Caco-2 (cell line): ENCODE data around the gene UROS. TPM values are rescaled to one million over a fixed set of nuclear protein-coding genes. Genes with fewer than 3 reads are reported as not detected.

Source experiments
- BruUV-seq: library from RNA; stranded (reverse); fragments of 400-500 nt; replicated peaks from 2 replicates; lab custom pipeline; 2021; lab: Mats Ljungman, UMichigan
- CTCF ChIA-PET: fragments of 300-600 bp; sonication (Branson Sonifier 250); formaldehyde crosslinking; loops from one replicate; lab custom pipeline; 2022; ENCODE audit warnings: antibody characterized with exemption; lab: Charles Lee
- POLR2A ChIA-PET: fragments of 300-600 bp; sonication (Branson Sonifier 250); formaldehyde crosslinking; loops from one replicate; lab custom pipeline; 2022; ENCODE audit warnings: antibody characterized with exemption; lab: Charles Lee
- DNase-seq, 2 experiments: peaks; one replicate each; pipeline versions ENCODE4 v3.0.0 to v3.0.0-alpha.2; 2020 to 2022
- H3K27me3 ChIP-seq: replicated peaks from 2 replicates; pipeline ENCODE4 v1.6.0; 2011; ENCODE audit warnings: low read length; ENCODE audit not compliant: control insufficient read depth, insufficient read depth
- H3K36me3 ChIP-seq: 2 replicates; pipeline ENCODE4 v1.5.1; 2011; ENCODE audit warnings: low read length; ENCODE audit not compliant: control insufficient read depth, insufficient read depth
- H3K4me1 ChIP-seq: fragments of 250-450 bp; sonication (Bioruptor Pico); 2 replicates; pipeline ENCODE4 v1.5.1; 2020; ENCODE audit warnings: mild to moderate bottlenecking
- H3K4me3 ChIP-seq: 2 replicates; pipeline ENCODE4 v1.5.1; 2011; ENCODE audit warnings: low read depth, mild to moderate bottlenecking, control low read depth, low read length
- H3K9me3 ChIP-seq: fragments of 250-450 bp; sonication (Bioruptor Pico); 2 replicates; pipeline ENCODE4 v1.5.1; 2020; ENCODE audit warnings: mild to moderate bottlenecking, moderate library complexity
- H3K27ac Mint-ChIP-seq: one replicate; pipeline ENCODE4 v1.8.0; 2022; ENCODE audit warnings: mixed read lengths; ENCODE audit not compliant: unreplicated experiment
- H3K27me3 Mint-ChIP-seq: one replicate; pipeline ENCODE4 v1.8.0; 2022; ENCODE audit warnings: mixed read lengths; ENCODE audit not compliant: insufficient read depth, unreplicated experiment
- H3K36me3 Mint-ChIP-seq: one replicate; pipeline ENCODE4 v1.8.0; 2022; ENCODE audit warnings: mild to moderate bottlenecking, mixed read lengths; ENCODE audit not compliant: insufficient read depth, unreplicated experiment
- H3K4me1 Mint-ChIP-seq: one replicate; pipeline ENCODE4 v1.8.0; 2022; ENCODE audit warnings: low read depth, mixed read lengths; ENCODE audit not compliant: unreplicated experiment
- H3K4me3 Mint-ChIP-seq: one replicate; pipeline ENCODE4 v1.8.0; 2022; ENCODE audit warnings: mild to moderate bottlenecking, moderate library complexity, mixed read lengths; ENCODE audit not compliant: unreplicated experiment
- H3K9me3 Mint-ChIP-seq: one replicate; pipeline ENCODE4 v1.8.0; 2022; ENCODE audit warnings: mixed read lengths; ENCODE audit not compliant: unreplicated experiment
- intact Hi-C: fragments of 100-400 bp; cut with micrococcal nuclease; formaldehyde crosslinking; loops from one replicate; pipeline ENCODE4 v1.10.0; 2022; ENCODE audit not compliant: unreplicated experiment
- total RNA-seq: library from RNA; stranded (reverse); gene quantifications from 2 replicates; pipeline ENCODE4 v1.2.3, GENCODE V29; 2022
- TF ChIP-seq, protein P1 (sequence below), 2 experiments: fragments of 200-600 bp in 1 of 2; IDR thresholded peaks; 1 replicate in 1 of 2; 2 replicates in 1 of 2; pipeline versions ENCODE4 v1.5.1 to v1.8.0; 2011 to 2022; ENCODE audit warnings: antibody characterized with exemption in 1 of 2, control low read depth in 1 of 2, inconsistent platforms in 1 of 2, low read depth in 1 of 2, low read length in 1 of 2, mild to moderate bottlenecking in 1 of 2, moderate library complexity in 1 of 2; ENCODE audit not compliant: insufficient read depth in 1 of 2, severe bottlenecking in 1 of 2, unreplicated experiment in 1 of 2

The UROS gene
- total RNA-seq, 1 experiment from 2014 or later, result 53.4 TPM

DNA sequence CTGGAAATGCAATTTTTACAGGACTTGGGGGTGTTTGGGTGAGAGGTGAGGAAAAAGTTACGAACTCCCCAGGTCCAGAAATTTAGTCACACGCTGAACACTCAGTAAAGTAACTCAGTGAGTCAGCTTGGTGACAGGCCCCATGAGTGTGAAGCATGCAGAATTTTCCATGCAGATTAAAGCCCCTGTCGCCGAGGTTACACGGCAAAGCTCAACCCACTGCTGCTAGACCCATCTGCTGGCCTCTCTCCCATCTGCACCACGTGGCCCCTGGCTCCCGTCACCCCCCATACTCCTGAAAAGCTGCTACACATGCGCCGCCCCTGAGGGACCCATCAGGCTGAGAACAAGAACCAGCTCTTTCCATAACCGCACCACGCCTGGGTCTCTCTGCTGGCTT, 40.4 kb downstream of the UROS start:
- H3K4me3 Mint-ChIP-seq, result no peak overlapping the region
- no peaks in the 10 kb centered on the region for H3K36me3 ChIP-seq
- POLR2A ChIA-PET, result no interaction called here
- H3K36me3 Mint-ChIP-seq, result no peaks in the 10 kb centered on the region
- H3K27ac Mint-ChIP-seq, result no peak overlapping the region
- BruUV-seq, result no TSS peak
- peaks cover 19% of the 10 kb centered on the region for H3K9me3 Mint-ChIP-seq
- intact Hi-C loops, result no loop called here
- H3K4me1 ChIP-seq, result no peaks in the 10 kb centered on the region
- H3K4me1 Mint-ChIP-seq, result no peaks in the 10 kb centered on the region
- no peaks in the 10 kb centered on the region for H3K27me3 ChIP-seq
- TF ChIP-seq, protein P1, sequence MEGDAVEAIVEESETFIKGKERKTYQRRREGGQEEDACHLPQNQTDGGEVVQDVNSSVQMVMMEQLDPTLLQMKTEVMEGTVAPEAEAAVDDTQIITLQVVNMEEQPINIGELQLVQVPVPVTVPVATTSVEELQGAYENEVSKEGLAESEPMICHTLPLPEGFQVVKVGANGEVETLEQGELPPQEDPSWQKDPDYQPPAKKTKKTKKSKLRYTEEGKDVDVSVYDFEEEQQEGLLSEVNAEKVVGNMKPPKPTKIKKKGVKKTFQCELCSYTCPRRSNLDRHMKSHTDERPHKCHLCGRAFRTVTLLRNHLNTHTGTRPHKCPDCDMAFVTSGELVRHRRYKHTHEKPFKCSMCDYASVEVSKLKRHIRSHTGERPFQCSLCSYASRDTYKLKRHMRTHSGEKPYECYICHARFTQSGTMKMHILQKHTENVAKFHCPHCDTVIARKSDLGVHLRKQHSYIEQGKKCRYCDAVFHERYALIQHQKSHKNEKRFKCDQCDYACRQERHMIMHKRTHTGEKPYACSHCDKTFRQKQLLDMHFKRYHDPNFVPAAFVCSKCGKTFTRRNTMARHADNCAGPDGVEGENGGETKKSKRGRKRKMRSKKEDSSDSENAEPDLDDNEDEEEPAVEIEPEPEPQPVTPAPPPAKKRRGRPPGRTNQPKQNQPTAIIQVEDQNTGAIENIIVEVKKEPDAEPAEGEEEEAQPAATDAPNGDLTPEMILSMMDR (IDR thresholded peaks at IDR 0.05; ENCODE audit: insufficient read depth in 1 of 2, low read depth in 1 of 2, low read length in 1 of 2, severe bottlenecking in 1 of 2, unreplicated experiment in 1 of 2), result no peak
- CTCF ChIA-PET, result no interaction called here
- no peak overlapping the region for H3K4me3 ChIP-seq
- no peak for DNase-seq
- H3K9me3 ChIP-seq, result no peaks in the 10 kb centered on the region
- peaks cover 9% of the 10 kb centered on the region for H3K27me3 Mint-ChIP-seq

DNA sequence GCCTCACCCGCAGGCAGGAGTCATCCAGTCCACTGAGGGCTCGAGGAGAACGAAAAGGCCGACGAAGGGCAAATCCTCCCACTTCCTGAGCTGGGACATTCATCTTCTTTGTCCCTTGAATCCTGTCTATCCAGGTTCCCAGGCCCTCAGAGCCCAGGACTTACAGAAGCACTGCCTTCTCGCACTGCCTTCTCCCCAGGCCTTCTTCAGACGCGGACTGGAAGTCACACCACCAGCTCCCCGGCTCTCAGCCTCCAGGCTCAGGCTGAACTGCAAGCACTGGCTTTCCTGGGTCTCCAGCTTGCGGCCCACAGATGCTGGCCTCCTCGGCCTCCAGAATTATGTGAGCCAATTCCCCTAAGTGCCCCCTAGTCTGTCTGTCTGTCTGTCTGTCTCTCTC, 41.0 kb downstream of the UROS start:
- Mint-ChIP-seq H3K4me1 (no peaks in the 10 kb centered on the region), H3K9me3 (peaks cover 19% of the 10 kb centered on the region), H3K4me3 (no peak overlapping the region), H3K27ac (no peak overlapping the region), H3K36me3 (no peaks in the 10 kb centered on the region), H3K27me3 (peaks cover 9% of the 10 kb centered on the region)
- Histone ChIP-seq H3K27me3 (no peaks in the 10 kb centered on the region), H3K9me3 (no peaks in the 10 kb centered on the region), H3K4me1 (no peaks in the 10 kb centered on the region), H3K4me3 (no peak overlapping the region), H3K36me3 (no peaks in the 10 kb centered on the region)
- ChIA-PET POLR2A (no interaction called here), CTCF (no interaction called here)
- no TSS peak for BruUV-seq
- no peak for DNase-seq
- intact Hi-C loops, result no loop called here
- TF ChIP-seq, protein P1 (IDR thresholded peaks at IDR 0.05; ENCODE audit: insufficient read depth in 1 of 2, low read depth in 1 of 2, low read length in 1 of 2, severe bottlenecking in 1 of 2, unreplicated experiment in 1 of 2), result no peak

DNA sequence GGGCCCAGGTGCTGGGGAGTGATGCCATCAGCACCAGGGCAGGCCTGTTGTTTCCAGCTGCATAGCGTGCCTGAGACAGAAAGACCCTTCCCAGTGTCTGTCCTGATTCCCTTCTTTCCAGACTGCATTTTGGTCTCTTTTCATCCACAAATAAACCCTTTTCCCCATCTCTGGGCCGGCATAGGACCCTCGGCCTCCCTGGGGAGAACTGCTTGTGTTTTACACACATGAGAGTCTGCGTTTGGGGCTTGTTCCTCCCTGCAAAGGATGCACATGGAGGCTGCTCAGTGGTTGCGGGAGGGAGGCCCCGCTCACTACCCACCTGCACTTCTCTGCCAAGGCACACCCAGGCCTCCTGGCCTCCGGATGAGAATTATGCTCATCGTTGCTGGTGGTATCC, 41.7 kb downstream of the UROS start:
- Mint-ChIP-seq H3K36me3 (no peaks in the 10 kb centered on the region), H3K27ac (no peak overlapping the region), H3K27me3 (peaks cover 9% of the 10 kb centered on the region), H3K4me1 (no peaks in the 10 kb centered on the region), H3K9me3 (peaks cover 19% of the 10 kb centered on the region), H3K4me3 (no peak overlapping the region)
- no peak for DNase-seq
- Histone ChIP-seq H3K9me3 (no peaks in the 10 kb centered on the region), H3K4me3 (no peak overlapping the region), H3K36me3 (no peaks in the 10 kb centered on the region), H3K27me3 (no peaks in the 10 kb centered on the region), H3K4me1 (no peaks in the 10 kb centered on the region)
- POLR2A ChIA-PET, result no interaction called here
- CTCF ChIA-PET, result no interaction called here
- BruUV-seq, result no TSS peak
- intact Hi-C loops, result no loop called here
- TF ChIP-seq, protein P1 (IDR thresholded peaks at IDR 0.05; ENCODE audit: insufficient read depth in 1 of 2, low read depth in 1 of 2, low read length in 1 of 2, severe bottlenecking in 1 of 2, unreplicated experiment in 1 of 2), result no peak
